ENCODE results near the gene KCNA5.

The KCNA5 gene

DNA sequence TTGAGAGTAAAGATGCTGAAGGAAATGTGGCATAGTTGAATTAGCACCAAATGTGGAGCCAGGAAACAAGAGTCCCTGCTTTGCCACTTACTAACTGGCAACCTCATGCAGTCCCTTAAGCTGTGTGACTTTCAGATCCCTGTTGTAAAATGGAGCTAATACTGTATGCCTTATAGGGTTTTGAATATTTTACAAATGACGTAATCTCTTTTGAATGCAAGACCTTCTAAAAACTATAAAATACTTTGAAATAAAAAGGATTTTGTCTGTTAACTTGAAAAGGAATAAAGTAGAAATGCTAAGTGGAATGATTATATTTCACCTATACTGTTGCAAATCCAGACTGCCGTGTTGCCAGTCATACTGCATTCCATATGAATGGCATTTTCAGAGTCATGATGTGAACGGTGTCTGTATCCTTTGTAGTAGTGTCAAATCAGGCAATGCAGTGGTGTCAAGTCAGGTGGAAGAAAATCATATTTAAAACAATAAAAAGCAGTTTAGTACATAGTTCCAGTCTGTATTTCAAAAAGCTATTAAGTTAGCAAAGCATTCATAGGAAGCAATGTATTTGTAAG lies 21.3 kb downstream of the KCNA5 start:
- no peak for DNase-seq

DNA sequence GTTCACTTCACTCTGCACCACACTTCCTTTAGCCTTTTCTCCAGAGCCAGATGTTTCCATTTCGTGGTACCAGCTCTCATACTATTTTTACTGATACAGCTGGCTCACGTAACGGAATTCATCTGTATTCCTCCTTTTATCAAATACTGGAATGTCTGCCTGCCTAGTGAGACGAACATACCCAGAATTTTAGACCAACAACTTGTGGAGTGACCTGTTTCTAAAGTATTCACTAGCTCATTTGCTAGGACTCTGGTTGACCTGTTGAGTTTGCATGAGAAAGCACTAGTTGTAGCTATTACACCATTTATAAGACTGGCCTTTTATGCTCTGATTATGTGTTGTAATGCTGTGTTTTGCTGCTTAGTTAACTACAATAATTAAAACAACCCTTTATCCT lies 22.6 kb downstream of the KCNA5 start:
- no peak for DNase-seq

DNA sequence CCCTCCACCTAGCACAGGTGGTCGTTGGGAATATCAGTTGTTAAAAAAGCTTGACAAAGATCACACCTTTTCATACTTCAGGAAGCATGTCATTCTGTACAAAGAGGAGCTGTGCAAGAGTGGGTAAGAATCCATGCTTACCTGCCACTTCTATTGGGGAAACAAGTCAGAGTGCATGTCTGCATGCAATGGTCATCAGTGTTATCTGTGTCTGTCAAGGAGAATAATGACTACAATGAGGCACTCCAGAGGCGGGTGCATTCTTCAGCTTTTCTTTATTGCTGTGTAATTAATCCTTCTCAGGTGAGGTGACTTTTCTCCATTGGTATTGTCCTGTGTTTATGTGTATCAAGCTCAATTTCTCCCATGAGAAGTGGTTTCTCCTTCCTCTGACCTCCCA lies 24.4 kb downstream of the KCNA5 start:
- no peak for DNase-seq

DNA sequence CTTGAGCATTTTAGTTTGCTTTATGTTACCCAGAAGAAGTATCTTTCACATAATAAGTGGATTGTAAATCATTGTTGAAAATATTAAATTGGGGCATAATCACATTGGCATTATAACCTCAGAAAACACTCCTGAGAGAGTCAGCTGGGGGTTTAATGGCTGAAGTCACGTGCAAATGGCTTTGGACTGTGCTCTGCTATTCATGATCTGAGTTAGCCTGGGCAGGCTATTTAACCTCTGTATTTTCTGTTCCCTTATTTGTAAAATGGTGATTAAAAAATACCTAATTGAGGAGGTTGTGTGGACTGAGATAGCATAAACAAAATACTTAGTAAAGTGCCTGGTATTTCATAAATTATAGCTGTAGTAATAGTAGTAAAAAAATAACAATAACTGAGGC lies 24.9 kb downstream of the KCNA5 start:
- DNase-seq, result no peak

DNA sequence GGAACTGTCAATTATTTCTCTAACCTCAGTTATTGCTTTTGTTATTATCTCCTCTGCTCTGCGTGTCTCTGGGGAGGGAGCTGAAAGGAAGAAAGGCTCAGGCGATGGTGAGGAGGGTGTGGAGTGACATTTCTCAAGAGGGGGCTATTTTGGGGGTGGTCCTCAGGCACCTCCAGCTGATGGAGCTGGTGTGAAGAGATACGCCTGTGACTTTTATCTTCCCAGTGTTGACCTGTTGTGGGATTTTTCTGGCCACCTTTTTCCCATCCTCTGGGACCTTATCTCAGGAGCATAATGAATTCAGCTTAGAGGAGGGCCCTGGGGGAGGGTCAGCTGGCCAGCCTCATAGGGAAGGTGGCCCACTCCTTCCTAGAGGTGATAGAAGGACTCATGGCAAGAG lies 26.4 kb downstream of the KCNA5 start:
- no peak for DNase-seq

DNA sequence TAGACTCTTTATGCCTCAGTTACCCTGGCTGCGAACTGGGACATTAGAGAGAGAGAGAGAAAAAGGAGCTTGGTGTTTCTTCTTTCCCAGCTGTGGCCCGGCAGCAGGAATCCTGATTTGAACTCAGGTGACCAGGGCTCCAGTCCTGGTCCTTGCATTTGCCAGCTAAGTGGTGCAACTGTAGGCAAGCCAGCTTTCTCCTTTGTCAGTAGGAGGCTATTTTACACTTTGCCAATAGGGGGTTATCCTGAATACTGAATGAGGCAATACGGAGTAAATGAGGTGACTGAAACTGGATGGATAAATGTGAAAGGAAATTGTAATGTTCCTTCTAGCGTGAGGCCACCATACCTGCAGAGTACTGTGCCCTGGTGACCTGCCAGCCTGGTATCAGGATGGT lies 27.8 kb downstream of the KCNA5 start:
- DNase-seq, result no peak

DNA sequence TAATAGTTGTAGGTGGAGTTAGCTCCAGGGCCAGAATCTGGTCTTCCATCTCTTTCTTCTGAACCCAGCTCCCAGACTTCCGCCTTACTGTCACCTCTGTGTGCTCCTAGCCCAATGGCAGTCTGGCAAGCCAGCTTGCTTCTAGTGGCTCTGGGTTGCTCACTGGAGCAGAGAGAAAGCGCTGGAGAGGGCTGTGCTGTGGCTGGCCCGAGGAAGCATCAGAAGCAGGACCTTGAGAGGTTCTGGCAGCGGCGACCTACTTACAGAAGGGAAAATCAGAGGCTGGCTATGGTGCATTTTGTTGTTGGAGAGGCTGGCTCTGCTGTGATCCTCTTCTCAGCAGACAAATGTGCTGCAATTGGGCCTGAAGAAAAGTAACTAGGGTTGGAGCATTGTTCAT lies 28.6 kb downstream of the KCNA5 start:
- no peak for DNase-seq

DNA sequence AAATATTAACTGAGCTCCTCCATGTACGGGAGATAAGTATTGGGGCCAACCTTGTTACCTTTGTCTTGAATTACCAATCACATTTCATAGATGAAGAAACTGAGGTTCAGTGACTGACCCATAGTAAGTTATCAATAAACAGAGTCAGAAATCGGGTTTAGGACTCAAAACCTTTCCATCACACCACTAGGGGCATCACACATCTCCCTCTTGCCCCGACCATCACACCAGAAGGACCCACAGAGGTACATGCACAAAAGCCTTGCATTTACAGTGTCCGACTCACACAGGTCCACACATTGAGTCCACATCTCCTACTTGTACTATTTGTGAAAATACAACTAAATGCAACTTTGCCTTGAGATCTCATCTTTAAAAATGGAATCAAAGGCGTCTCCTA lies 29.4 kb downstream of the KCNA5 start:
- DNase-seq, result no peak

DNA sequence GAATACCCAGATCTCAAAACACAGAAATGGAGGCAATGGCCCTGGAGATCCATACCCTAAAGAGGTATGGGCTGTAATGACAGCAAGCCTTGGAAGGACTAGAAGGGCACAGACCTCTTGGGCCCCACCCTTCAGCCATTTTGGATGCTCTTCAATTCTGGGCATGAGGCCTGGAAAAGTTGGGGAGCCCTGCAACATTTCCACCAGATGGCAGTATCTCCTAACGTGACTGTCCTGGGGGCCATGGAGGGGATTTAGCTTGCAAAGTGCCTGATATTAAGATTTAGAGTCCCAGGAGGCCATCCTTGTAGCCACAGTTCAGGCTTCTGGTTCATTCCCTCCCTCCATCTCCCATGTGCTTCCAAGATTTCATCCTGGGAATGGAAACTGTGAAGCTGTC lies 30.2 kb downstream of the KCNA5 start:
- DNase-seq, result no peak

DNA sequence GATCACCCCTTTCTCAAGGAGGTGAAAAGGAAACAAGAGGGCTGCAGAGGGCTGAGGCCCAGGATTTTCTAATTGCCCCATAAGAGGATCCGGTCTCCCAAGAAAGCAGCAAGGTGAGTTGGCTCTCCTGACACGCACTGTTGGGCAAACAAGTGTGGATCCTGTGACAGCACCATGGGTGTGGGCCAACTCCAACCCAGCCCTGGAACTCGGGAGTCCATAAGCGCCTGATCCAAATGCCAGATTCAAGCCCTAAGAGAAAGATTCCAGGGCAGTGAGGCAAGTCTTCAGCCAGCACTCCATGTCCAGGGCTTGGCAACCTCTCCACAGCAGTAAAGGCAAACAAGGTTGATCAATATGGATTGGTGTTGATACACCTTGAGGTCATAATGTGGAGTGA lies 33.1 kb downstream of the KCNA5 start:
- no peak for DNase-seq

DNA sequence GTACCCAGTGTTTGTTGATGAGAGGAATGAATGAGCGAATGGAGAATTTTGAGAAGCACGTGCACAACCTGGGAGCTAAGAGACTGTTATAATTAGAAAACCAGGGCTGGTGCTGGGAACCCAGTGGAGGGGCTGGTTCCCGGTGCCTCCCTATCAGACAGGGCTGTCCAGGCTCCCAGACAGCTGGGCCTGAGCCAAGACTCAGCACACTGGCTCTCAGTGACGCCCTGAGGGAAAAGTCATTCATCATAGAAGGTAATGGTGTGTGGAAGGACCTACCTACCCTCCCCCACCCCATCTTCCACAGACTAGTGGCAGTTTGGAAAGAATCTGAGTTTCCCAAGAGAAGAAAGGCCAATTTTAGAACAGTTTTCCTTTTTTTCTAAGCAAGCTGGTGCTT lies 34.7 kb downstream of the KCNA5 start:
- no peak for DNase-seq

DNA sequence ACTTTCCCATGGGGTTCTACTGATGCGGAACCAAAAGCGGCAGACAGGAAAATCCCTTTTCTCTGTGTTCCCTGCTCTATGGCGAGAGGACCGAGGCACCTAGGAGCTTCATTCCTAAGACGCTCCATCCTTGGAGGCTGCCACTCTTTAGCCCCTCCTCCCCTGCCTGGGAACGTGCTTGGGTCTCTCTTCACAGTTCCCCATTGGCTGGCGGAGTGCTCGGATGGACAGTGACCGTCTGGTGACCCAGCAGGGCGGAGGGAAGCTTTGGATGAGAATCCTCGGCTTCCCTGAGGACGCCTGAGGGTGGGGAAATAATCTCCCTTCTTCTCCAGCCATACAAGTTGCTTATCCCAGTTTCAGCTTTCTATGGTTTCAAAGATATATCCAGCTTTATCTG lies 37.3 kb downstream of the KCNA5 start:
- no peak for DNase-seq

DNA sequence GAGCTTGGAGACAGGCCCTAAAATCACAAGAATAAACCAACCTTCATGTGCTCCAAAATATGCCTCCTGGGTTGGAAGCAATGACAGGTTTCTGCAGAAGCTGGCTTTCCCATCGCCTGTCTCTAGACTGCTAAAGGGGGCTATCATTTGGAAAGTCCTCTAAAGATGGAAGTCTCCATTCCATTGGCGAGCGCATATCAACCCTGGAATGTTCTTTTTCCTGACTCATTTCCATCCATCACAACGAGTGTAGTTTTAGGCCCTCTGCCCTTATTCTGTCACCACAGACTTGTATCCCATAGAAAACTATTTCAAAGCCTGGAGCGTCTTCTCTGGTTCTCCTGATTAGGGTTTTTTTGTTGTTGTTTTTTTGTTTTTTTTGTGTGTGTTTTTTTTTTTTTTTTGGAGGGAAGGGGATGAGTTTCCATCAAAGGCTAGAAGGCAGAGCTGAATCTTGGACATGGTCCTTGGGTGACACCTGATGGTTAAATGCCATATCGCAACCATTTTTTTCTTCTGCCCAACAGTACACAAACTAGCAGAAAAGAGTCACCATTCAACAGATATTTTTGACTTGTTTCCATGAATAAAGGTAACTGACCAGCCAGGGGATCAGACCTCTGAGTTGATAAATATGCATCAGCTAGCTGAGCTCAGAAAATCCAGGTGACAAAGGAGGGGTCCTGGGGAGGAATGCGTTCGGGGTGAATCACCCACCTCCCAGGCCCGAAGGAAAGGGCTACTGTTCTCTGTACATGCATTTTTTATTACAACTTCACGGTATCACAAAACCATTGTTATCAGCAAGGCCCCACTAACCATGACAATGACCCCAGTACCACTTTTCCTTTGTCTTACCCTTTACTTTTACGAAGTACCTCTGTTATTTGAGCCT lies 40.5 kb downstream of the KCNA5 start:
- DNase-seq, result no peak

DNA sequence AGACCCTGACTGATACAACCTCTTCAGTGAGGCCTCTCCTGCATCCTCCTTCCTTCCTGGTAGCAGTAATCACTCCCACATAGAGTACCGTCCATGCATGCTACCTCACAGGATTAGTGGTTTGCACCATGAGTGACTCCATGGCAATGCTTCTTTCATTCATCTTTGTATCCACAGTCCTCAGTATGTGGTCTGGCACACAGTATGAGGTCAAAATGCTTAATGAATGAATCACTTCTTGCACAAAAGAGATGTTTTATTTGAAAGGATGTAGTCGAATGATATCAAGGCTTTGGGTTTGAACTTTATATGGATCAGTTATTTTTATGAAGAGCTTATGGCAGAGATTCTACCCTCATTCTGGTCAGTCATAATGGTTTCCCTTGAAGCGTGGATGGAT lies 42.2 kb downstream of the KCNA5 start:
- no peak for DNase-seq

DNA sequence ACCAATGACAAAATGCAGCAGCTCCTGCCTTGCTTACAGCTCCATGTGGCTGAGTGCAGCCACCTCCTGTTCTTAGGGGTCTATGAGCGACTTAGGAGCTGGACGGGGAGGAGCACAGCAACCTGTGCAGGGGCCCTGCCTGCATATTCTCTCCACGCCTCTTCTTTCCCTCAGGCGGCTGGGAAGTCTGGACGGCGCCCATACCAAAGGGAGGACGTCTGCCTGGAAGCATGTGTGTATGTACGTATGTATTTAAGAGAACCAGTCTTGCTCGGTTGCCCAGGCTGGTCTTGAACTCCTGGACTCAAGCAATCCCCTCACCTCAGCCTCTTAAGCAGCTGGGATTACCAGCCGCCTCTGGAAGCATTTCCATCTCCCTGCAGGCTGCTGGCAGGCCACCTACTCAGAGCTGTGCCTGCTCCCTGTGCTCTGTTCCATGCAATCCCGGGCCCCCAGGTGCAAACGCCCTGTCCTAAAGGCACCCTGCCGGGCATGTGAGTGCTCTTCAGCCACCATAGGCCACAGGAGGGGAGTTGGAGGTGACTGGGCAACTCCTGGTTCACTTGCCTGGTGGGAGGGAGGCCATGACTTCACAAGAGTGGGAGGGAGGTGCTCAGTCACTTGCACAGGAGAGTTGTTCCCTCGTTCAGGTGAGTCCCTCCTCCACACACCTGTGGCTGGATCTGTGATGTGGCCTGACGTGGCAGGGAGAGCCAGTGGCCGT lies 44.3 kb downstream of the KCNA5 start:
- no peak for DNase-seq

DNA sequence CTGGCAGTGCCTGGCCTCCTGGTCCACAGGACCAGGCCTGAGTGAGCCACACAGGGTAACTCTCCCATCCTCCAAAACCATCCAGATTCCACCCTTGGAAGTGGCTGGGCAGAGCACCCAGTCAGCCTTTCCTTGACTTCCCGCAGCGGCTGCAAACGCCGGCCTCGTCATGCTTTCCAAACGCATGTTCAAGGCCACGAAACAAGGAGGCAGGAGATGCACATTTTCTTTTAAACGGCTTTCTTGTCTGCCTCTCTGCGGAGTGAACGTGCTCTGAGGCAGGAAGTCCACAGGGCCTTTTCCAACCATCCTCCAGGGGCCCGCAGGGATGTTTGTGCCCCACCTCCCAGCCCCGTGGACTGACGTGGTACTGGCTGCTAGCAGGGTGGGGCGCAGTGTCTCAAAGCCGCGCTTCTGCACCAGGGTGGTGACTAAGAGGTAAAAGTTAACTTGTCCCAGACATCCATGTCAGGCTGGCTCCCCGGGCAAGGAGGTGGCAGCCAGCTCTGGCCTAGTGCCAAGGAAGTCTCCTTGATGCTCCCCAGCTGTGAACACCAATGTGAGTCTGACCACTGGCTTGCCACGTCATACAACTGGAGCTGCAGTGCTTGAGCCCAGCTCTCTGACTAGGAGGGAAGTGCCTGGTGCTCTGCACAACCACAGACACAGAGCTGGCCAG lies 45.0 kb downstream of the KCNA5 start:
- no peak for DNase-seq

DNA sequence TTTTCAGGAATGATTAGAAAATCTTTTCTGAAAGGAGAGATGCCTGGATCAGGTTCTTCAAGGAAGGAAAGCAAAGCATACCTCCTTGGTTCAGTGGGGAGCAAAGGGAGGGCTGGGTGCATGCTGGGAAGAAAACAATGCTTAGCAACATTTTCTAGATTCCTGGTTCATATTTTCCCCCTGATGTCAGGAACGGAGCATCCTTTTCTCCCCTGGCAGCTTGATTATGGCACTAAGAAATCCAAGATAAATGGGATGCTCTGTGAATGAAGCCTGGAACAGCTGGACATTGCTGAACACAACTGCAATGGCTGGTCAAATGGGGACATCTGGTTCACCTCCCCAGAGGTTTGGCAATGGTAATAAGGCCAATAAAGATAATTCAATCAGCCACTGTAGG lies 50.9 kb downstream of the KCNA5 start:
- DNase-seq, result no peak

DNA sequence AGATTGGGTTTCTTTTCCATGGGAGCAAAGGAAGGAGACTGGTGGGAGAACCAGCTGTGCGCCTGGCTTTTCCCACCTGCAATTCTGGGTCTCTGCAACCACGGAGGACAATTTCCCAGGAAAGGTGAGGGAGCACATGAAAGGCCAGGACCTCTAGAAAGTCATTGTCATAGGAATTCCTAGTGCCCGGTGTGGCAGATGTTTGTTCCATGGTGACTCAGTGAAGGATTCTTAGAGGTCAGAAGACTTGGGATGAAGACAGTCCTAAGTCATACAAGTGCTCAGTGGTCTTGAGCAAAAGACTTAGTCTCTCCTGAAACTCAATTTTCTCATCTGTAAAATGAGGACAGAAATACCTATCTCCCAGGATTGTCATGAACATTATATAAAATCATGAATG lies 51.3 kb downstream of the KCNA5 start:
- no peak for DNase-seq
